Activated CD8-positive, alpha-beta memory T cell treated with anti-CD3 and anti-CD28 coated beads for 24 hours (primary cell): ENCODE data around the gene NMU.
"Not testable (repeated sequence)": the region's sequence is repeated elsewhere in the genome, so short reads cannot be mapped to it uniquely, and the experiment has no call there.

Experiments used
- DNase-seq: peaks from one replicate; pipeline ENCODE4 v3.0.0-alpha.2; 2020

Gene NMU

GRCh38 chr4:55553441-55554201 lies 82.5 kb downstream of the NMU start:
- DNase-seq, result no peak

- DNase-seq, result not testable (repeated sequence)
Observed at GRCh38 chr4:55551964-55552363, 84.1 kb downstream of the NMU start.

GRCh38 chr4:55549888-55550287 lies 86.2 kb downstream of the NMU start:
- DNase-seq, result no peak

GRCh38 chr4:55547918-55548317 lies 88.2 kb downstream of the NMU start:
- DNase-seq, result no peak

- DNase-seq, result no peak
Observed at GRCh38 chr4:55547466-55547770, 88.7 kb downstream of the NMU start.

GRCh38 chr4:55546756-55547465 lies 89.2 kb downstream of the NMU start, which contains the start of gene CLOCK:
Gene CLOCK, minus strand, starts transcription at chr4:55546909. Its CDS starts 64,124 bp downstream, at chr4:55482785.
- peak; percentile 94 for DNase-seq

GRCh38 chr4:55546506-55546755 lies 89.7 kb downstream of the NMU start:
- DNase-seq, result no peak

GRCh38 chr4:55545641-55546505 lies 90.2 kb downstream of the NMU start:
- DNase-seq, result peak; percentile 86
